Mucosa of rectum (tissue), 2 donors: ENCODE measurements around the gene LAYN.

ENCODE experiments used
- H3K27ac ChIP-seq, 2 donors: one replicate each; pipeline ENCODE4 v1.7.0; 2013; ENCODE audit warnings: inconsistent platforms in 2 of 2, low read depth in 2 of 2, low read length in 2 of 2
- H3K27me3 ChIP-seq, 2 donors: one replicate each; pipeline ENCODE4 v1.7.0; 2013; ENCODE audit warnings: low read length in 2 of 2; ENCODE audit not compliant: control insufficient read depth in 2 of 2, insufficient read depth in 2 of 2
- H3K36me3 ChIP-seq, 2 donors: one replicate each; pipeline ENCODE4 v1.7.0; 2013; ENCODE audit warnings: low read length in 2 of 2; ENCODE audit not compliant: control insufficient read depth in 2 of 2, insufficient read depth in 2 of 2
- H3K4me1 ChIP-seq, 2 donors: one replicate each; pipeline ENCODE4 v1.7.0; 2013; ENCODE audit warnings: low read length in 2 of 2, mild to moderate bottlenecking in 1 of 2; ENCODE audit not compliant: control insufficient read depth in 2 of 2, insufficient read depth in 2 of 2
- H3K4me3 ChIP-seq, 2 donors: one replicate each; pipeline ENCODE4 v1.7.0; 2013; ENCODE audit warnings: low read length in 2 of 2
- H3K9ac ChIP-seq, 2 donors: one replicate each; pipeline ENCODE4 v1.7.0; 2013; ENCODE audit warnings: low read length in 2 of 2, low read depth in 1 of 2, mild to moderate bottlenecking in 1 of 2
- H3K9me3 ChIP-seq, 2 donors: one replicate each; pipeline ENCODE4 v1.7.0; 2013; ENCODE audit warnings: low read length in 2 of 2; ENCODE audit not compliant: control insufficient read depth in 2 of 2
- donor health status: healthy.
- donor health status: Normal muscosa, but diverticular disease.

LAYN gene

GRCh38 chr11:111541254-111542061 is 938 bp downstream of the LAYN start:
- Histone ChIP-seq H3K4me3 (peak overlapping the region; percentile 51 to 58), H3K36me3 (no peaks in the 10 kb centered on the region), H3K9ac (peak overlapping the region in 1 of 2 donors; percentile 53), H3K27me3 (peaks cover 33 to 36% of the 10 kb centered on the region in 2 donors), H3K4me1 (peaks cover 0 to 2% of the 10 kb centered on the region in 2 donors), H3K27ac (peak overlapping the region; percentile 12 to 44), H3K9me3 (no peaks in the 10 kb centered on the region)

GRCh38 chr11:111542606-111543275 is 2.2 kb downstream of the LAYN start:
- H3K9me3 ChIP-seq: no peaks in the 10 kb centered on the region
- H3K9ac ChIP-seq: no peak overlapping the region
- H3K36me3 ChIP-seq: no peaks in the 10 kb centered on the region
- peaks cover 0 to 2% of the 10 kb centered on the region in 2 donors for H3K4me1 ChIP-seq
- peaks cover 31 to 36% of the 10 kb centered on the region in 2 donors for H3K27me3 ChIP-seq
- H3K27ac ChIP-seq: no peak overlapping the region
- no peak overlapping the region for H3K4me3 ChIP-seq

DNA sequence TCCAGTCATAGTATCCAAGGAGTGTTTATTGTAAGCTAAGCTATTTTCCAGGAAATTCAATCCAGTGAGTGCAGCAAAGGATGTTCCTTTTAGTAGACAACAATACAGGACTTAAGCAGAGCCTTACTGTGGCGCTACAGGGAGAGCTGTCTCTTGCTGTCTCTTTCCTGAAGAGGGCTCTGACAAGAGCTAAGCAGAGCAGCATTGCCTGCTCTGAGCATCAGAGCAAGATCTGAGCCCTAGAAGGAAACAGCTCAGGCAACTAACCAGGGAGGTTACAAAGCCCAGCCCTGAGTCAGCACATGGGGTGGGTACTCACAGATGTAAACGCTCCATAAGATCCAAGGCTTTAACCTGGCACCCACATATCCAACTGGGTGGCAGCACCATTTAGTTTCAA is 8.0 kb downstream of the LAYN start:
- no peaks in the 10 kb centered on the region for H3K4me1 ChIP-seq
- no peaks in the 10 kb centered on the region for H3K36me3 ChIP-seq
- no peak overlapping the region for H3K9ac ChIP-seq
- H3K27ac ChIP-seq: no peak overlapping the region
- H3K4me3 ChIP-seq: no peak overlapping the region
- H3K27me3 ChIP-seq: peaks cover 0 to 4% of the 10 kb centered on the region in 2 donors
- no peaks in the 10 kb centered on the region for H3K9me3 ChIP-seq

DNA sequence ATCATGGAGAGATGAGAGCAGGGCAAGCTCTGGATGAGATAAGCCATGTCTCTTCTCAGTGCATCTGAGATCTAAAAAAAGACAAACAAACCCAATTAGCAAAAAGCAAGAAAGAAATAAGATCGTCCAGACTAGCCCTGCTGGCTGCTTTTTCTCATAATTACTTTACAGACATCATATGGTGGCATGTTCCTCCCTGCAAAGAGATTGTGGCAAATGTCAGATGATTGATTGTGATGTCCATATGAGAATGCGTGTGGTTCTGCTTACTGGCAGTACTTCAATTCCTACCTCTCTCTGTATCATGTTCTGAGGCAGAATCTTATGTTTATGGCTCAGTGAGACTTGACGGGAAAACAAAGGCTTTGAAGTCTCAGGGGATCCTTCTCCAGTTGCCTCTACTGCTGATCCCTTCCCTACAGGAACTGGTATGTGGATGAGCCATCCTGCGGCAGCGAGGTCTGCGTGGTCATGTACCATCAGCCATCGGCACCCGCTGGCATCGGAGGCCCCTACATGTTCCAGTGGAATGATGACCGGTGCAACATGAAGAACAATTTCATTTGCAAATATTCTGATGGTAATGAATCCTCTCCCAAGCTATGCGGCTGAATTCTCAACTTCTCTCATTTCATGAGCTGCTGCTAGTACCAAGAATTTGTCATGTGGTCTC is 8.8 kb downstream of the LAYN start:
- no peak overlapping the region for H3K27ac ChIP-seq
- no peaks in the 10 kb centered on the region for H3K9me3 ChIP-seq
- H3K4me3 ChIP-seq: no peak overlapping the region
- H3K9ac ChIP-seq: no peak overlapping the region
- H3K4me1 ChIP-seq: no peaks in the 10 kb centered on the region
- no peaks in the 10 kb centered on the region for H3K36me3 ChIP-seq
- H3K27me3 ChIP-seq: no peaks in the 10 kb centered on the region

DNA sequence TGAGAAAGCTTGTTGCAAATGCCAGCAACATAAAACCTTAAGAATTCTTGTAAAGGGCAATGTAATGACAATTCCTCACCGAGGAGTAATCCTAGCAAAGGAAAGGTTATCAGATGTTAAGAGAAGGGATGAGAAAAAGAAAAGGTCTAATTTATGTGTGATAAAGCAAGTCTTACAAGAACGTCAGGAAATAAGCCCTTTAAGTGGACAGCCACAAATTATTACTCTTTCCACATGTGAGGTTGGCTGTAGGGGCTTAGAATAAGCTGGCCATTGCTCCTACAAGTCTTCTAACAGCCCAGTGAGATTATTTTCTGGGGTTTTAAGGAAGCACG is 9.3 kb downstream of the LAYN start:
- Histone ChIP-seq H3K4me1 (no peaks in the 10 kb centered on the region), H3K27ac (no peak overlapping the region), H3K9me3 (no peaks in the 10 kb centered on the region)

DNA sequence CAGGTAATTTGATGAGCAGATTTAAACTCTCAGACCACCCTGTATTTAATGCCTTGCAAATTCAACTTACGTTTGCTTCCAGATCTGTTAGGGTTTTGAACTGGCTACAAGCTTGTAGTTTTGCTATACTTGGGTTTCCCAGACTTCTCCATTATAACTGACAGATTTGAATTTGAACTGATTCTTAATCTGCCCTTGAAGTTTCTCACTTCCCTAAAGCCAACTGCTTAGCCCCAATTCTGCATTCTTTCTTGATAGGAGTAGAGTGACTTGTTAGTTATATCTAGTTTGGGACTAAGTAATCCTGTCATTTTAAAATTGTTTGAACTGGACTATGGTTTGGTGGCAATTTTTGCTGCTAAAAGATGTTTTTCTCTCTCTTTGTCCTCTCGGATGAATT is 9.7 kb downstream of the LAYN start:
- H3K36me3 ChIP-seq: no peaks in the 10 kb centered on the region

More for the DNA sequence above, 9.3 kb downstream of the LAYN start:
- Histone ChIP-seq H3K36me3 (no peaks in the 10 kb centered on the region), H3K9ac (no peak overlapping the region), H3K27me3 (no peaks in the 10 kb centered on the region), H3K4me3 (no peak overlapping the region)

DNA sequence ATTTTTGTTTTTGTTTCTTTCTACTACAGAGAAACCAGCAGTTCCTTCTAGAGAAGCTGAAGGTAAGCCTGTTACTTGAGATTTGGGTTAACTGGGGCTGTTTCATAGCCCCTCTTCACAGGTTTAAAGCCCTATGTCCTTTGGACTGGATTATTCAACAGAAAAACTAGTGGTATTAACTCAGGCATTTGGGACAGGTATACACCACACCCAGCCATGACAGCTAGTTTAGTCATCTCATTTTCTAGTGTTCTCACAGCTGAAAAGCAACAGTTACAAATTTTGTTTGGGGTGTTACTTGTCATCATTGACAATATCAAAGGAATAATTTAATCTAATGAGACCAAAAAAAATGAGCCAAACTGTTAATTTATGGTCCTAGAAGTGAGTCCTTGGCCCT is 14.0 kb downstream of the LAYN start:
- H3K36me3 ChIP-seq: no peaks in the 10 kb centered on the region
- H3K4me1 ChIP-seq: no peaks in the 10 kb centered on the region
- no peaks in the 10 kb centered on the region for H3K27me3 ChIP-seq
- H3K9ac ChIP-seq: no peak overlapping the region
- no peak overlapping the region for H3K4me3 ChIP-seq
- no peak overlapping the region for H3K27ac ChIP-seq
- peaks cover 0 to 3% of the 10 kb centered on the region in 2 donors for H3K9me3 ChIP-seq

More for the DNA sequence above, 9.7 kb downstream of the LAYN start:
- no peak overlapping the region for H3K27ac ChIP-seq
- H3K9ac ChIP-seq: no peak overlapping the region
- no peak overlapping the region for H3K4me3 ChIP-seq
- H3K9me3 ChIP-seq: no peaks in the 10 kb centered on the region
- no peaks in the 10 kb centered on the region for H3K4me1 ChIP-seq
- H3K27me3 ChIP-seq: no peaks in the 10 kb centered on the region

- H3K27me3 ChIP-seq: no peaks in the 10 kb centered on the region
- H3K27ac ChIP-seq: no peak overlapping the region
- H3K9ac ChIP-seq: no peak overlapping the region
- no peaks in the 10 kb centered on the region for H3K36me3 ChIP-seq
- H3K4me3 ChIP-seq: no peak overlapping the region
- H3K4me1 ChIP-seq: no peaks in the 10 kb centered on the region
- H3K9me3 ChIP-seq: peaks cover 0 to 3% of the 10 kb centered on the region in 2 donors
These were observed 14.7 kb downstream of the LAYN start for GRCh38 chr11:111555255-111555654.

DNA sequence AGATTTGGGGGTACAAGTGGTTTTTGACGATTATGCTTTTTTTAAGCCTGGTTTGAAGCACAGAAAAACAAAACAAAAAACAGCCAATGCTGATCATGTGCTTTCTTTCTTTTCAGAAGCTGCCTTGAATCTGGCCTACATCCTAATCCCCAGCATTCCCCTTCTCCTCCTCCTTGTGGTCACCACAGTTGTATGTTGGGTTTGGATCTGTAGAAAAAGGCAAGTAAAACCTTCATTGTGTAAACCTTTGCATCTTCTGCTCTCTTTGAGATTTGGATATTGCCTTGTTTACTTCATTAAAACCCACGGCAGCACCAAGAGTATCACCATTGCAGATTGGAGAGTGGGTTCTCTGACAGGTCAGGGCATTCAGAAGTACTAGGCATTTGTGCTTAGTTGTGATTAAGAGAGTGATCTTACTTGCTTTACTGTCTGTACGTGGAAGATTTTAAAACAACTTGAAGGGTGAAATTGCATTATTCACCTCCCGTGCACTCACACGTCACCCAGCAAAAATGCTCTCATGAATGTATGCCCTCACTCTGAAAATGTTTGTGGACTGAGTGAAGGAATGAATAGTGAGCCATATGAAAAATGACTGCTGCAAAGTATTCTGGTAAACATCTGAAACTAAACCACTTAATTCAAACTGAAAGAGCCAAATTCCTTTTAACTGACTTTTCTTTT is 17.0 kb downstream of the LAYN start:
- Histone ChIP-seq H3K36me3 (no peaks in the 10 kb centered on the region), H3K9ac (no peak overlapping the region), H3K4me3 (no peak overlapping the region), H3K27ac (no peak overlapping the region), H3K9me3 (peaks cover 0 to 3% of the 10 kb centered on the region in 2 donors), H3K27me3 (no peaks in the 10 kb centered on the region), H3K4me1 (no peaks in the 10 kb centered on the region)
